Retinal pigment epithelial cell (primary cell): Measurements from ENCODE around the gene FCER2.

Experiments
- DNase-seq: peaks from one replicate; pipeline ENCODE4 v3.0.0-alpha.2; 2010; ENCODE audit warnings: low read depth
- H3K4me3 ChIP-seq: 2 replicates; pipeline ENCODE4 v1.5.1; 2011; ENCODE audit warnings: mild to moderate bottlenecking, low read length, control low read depth, moderate library complexity
- CTCF ChIP-seq: conservative IDR thresholded peaks from 2 replicates; pipeline ENCODE4 v1.5.1; 2011; ENCODE audit warnings: low read depth, low read length, control low read depth, inconsistent platforms

Gene FCER2

GRCh38 chr19:7739801-7740681 lies 38.1 kb upstream of the FCER2 start:
- no peak for TF ChIP-seq CTCF
- no peak overlapping the region for H3K4me3 ChIP-seq
- DNase-seq = no peak

GRCh38 chr19:7739211-7739755 lies 37.4 kb upstream of the FCER2 start:
- DNase-seq = no peak
- no peak overlapping the region for H3K4me3 ChIP-seq
- no peak for TF ChIP-seq CTCF

GRCh38 chr19:7738023-7738422 lies 36.1 kb upstream of the FCER2 start:
- DNase-seq = no peak
- no peak overlapping the region for H3K4me3 ChIP-seq
- no peak for TF ChIP-seq CTCF

GRCh38 chr19:7737215-7737614 lies 35.3 kb upstream of the FCER2 start:
- DNase-seq = no peak
- no peak for TF ChIP-seq CTCF

GRCh38 chr19:7736148-7736547 lies 34.2 kb upstream of the FCER2 start:
- DNase-seq = no peak
- no peak overlapping the region for H3K4me3 ChIP-seq
- TF ChIP-seq CTCF = no peak

More at GRCh38 chr19:7737215-7737614, 35.3 kb upstream of the FCER2 start:
- no peak overlapping the region for H3K4me3 ChIP-seq

GRCh38 chr19:7734220-7735203 lies 32.6 kb upstream of the FCER2 start:
- no peak for DNase-seq
- no peak for TF ChIP-seq CTCF
- H3K4me3 ChIP-seq = no peak overlapping the region
